Neural progenitor cell (in vitro differentiated cells): ENCODE measurements around the gene MOCOS. TPM values are rescaled to one million over a fixed set of nuclear protein-coding genes. Genes with fewer than 3 reads are reported as not detected.
A peak's percentile ranks its signal among the peaks of the same experiment; 100 is the strongest.

Experiments used
- DNase-seq: peaks from one replicate; pipeline ENCODE4 v3.0.0-alpha.2; 2016; ENCODE audit warnings: low spot score
- H2AFZ ChIP-seq: fragments of 200-600 bp; sonication (generic); replicated peaks from 2 replicates; pipeline ENCODE4 v1.6.1; 2016; ENCODE audit warnings: antibody characterized with exemption
- H3F3A ChIP-seq: fragments of 200-600 bp; sonication (generic); 2 replicates; pipeline ENCODE4 v1.6.1; 2016; ENCODE audit warnings: antibody characterized with exemption, low read depth
- H3K27ac ChIP-seq: fragments of 200-600 bp; sonication (generic); 2 replicates; pipeline ENCODE4 v1.5.1; 2016; ENCODE audit warnings: mild to moderate bottlenecking
- H3K27me3 ChIP-seq: fragments of 200-600 bp; sonication (generic); 2 replicates; pipeline ENCODE4 v1.6.1; 2016; ENCODE audit warnings: mild to moderate bottlenecking, moderate library complexity
- H3K36me3 ChIP-seq: fragments of 200-600 bp; sonication (generic); 2 replicates; pipeline ENCODE4 v1.5.1; 2016
- H3K4me1 ChIP-seq: fragments of 200-600 bp; sonication (generic); 2 replicates; pipeline ENCODE4 v1.6.1; 2016; ENCODE audit warnings: mixed run types
- H3K4me2 ChIP-seq: fragments of 200-600 bp; sonication (generic); 2 replicates; pipeline ENCODE4 v1.6.1; 2016
- H3K4me3 ChIP-seq: fragments of 200-600 bp; sonication (generic); 2 replicates; pipeline ENCODE4 v1.5.1; 2016
- H3K79me2 ChIP-seq: fragments of 200-600 bp; sonication (generic); 2 replicates; pipeline ENCODE4 v1.6.1; 2016; ENCODE audit warnings: low read depth
- H3K9ac ChIP-seq: fragments of 200-600 bp; sonication (generic); 2 replicates; pipeline ENCODE4 v1.6.1; 2016
- H3K9me3 ChIP-seq: fragments of 200-600 bp; sonication (generic); 2 replicates; pipeline ENCODE4 v1.5.1; 2016; ENCODE audit warnings: low read depth
- H4K20me1 ChIP-seq: fragments of 200-600 bp; sonication (generic); 2 replicates; pipeline ENCODE4 v1.6.1; 2016; ENCODE audit warnings: low read depth
- H3K27ac Mint-ChIP-seq: 3 replicates; pipeline ENCODE4 v1.8.0; 2021; ENCODE audit warnings: mixed read lengths
- H3K27me3 Mint-ChIP-seq: 2 replicates; pipeline ENCODE4 v1.8.0; 2022; ENCODE audit warnings: low read depth, mild to moderate bottlenecking, inconsistent platforms, moderate library complexity, mixed read lengths; ENCODE audit not compliant: insufficient read depth
- H3K36me3 Mint-ChIP-seq: 3 replicates; pipeline ENCODE4 v1.8.0; 2021; ENCODE audit warnings: mixed read lengths
- H3K4me1 Mint-ChIP-seq: 3 replicates; pipeline ENCODE4 v1.8.0; 2021; ENCODE audit warnings: mixed read lengths
- H3K4me3 Mint-ChIP-seq: 3 replicates; pipeline ENCODE4 v1.8.0; 2021; ENCODE audit warnings: mild to moderate bottlenecking, moderate library complexity, mixed read lengths
- H3K9me3 Mint-ChIP-seq: 3 replicates; pipeline ENCODE4 v1.8.0; 2020; ENCODE audit warnings: mixed read lengths
- EZH2 ChIP-seq: fragments of 200-600 bp; sonication (generic); IDR thresholded peaks from 2 replicates; pipeline ENCODE4 v1.6.1; 2017; ENCODE audit warnings: antibody characterized with exemption, mild to moderate bottlenecking, moderate library complexity
- EZH2phosphoT487 ChIP-seq: fragments of 200-600 bp; sonication (generic); IDR thresholded peaks from 2 replicates; pipeline ENCODE4 v1.6.1; 2017; ENCODE audit warnings: antibody characterized with exemption
- total RNA-seq: library from RNA; depleted of rRNA; stranded (reverse); fragments of >200 nt; gene quantifications from 2 replicates; pipeline ENCODE4 v1.2.3, GENCODE V29; 2015; ENCODE audit warnings: low replicate concordance
- TF ChIP-seq, protein P1 (sequence below): fragments of 200-600 bp; sonication (generic); IDR thresholded peaks from 2 replicates; pipeline ENCODE4 v1.5.1; 2017; ENCODE audit warnings: antibody characterized with exemption, mild to moderate bottlenecking

The MOCOS gene
- total RNA-seq, 1 donor from 2014 or later: 0.36 TPM

DNA sequence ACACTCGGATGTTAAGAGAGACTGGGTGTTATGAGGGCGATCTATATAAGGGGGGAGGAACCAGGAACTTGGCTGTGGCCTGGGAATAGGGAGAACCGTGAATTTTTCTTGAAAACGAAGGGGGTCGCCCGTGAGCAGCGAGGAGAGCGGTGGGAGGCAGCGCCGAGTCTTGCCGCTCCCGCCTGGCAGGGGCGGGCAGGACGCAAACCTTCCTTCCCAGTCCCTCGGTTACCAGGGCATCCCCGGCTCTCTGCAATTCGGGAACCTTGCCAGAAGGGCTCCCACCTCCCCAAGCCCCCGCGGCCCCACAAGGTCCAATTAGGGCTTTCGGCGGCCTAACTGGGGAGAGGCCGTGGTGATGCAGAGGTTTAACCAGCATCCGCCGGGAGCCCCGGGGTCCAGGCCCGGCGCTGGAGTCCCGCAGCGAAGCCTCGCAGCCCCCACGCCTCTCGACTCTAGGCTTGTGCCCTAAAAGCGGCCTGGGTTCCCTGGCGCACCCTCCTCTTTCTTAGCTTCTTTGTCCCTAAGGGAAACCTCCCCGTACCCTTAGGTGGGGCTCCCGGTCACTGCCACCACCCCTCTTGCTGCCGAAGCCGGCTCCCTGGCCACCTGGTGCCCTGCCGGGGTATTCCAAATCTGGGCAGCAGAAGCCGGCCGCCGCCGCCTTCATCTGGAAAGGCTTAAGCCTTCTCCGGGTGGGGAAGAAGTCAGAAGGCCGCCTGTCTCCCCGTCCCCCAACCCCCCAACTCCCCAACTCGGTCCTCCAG, 109.5 kb downstream of the MOCOS start:
- H3K4me2 ChIP-seq: peak overlapping the region; percentile 85
- H3K9ac ChIP-seq: peak overlapping the region; percentile 80
- Mint-ChIP-seq H3K27ac (no peak overlapping the region), H3K27me3 (peaks cover 2% of the 10 kb centered on the region), H3K36me3 (peaks cover 9% of the 10 kb centered on the region), H3K4me3 (no peak overlapping the region), H3K9me3 (peaks cover 2% of the 10 kb centered on the region), H3K4me1 (peaks cover 8% of the 10 kb centered on the region)
- no peaks in the 10 kb centered on the region for H3K9me3 ChIP-seq
- H2AFZ ChIP-seq: peak overlapping the region; percentile 88
- H3F3A ChIP-seq: peaks cover 4% of the 10 kb centered on the region
- no peaks in the 10 kb centered on the region for H3K36me3 ChIP-seq
- peaks cover 29% of the 10 kb centered on the region for H3K27me3 ChIP-seq
- TF ChIP-seq, protein P1, sequence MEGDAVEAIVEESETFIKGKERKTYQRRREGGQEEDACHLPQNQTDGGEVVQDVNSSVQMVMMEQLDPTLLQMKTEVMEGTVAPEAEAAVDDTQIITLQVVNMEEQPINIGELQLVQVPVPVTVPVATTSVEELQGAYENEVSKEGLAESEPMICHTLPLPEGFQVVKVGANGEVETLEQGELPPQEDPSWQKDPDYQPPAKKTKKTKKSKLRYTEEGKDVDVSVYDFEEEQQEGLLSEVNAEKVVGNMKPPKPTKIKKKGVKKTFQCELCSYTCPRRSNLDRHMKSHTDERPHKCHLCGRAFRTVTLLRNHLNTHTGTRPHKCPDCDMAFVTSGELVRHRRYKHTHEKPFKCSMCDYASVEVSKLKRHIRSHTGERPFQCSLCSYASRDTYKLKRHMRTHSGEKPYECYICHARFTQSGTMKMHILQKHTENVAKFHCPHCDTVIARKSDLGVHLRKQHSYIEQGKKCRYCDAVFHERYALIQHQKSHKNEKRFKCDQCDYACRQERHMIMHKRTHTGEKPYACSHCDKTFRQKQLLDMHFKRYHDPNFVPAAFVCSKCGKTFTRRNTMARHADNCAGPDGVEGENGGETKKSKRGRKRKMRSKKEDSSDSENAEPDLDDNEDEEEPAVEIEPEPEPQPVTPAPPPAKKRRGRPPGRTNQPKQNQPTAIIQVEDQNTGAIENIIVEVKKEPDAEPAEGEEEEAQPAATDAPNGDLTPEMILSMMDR: peak; percentile 62
- TF ChIP-seq EZH2: no peak
- peaks cover 32% of the 10 kb centered on the region for H4K20me1 ChIP-seq
- H3K27ac ChIP-seq: peak overlapping the region; percentile 90
- H3K4me1 ChIP-seq: peaks cover 19% of the 10 kb centered on the region
- peak; percentile 88 for DNase-seq
- peak overlapping the region; percentile 90 for H3K4me3 ChIP-seq
- H3K79me2 ChIP-seq: peaks cover 43% of the 10 kb centered on the region

DNA sequence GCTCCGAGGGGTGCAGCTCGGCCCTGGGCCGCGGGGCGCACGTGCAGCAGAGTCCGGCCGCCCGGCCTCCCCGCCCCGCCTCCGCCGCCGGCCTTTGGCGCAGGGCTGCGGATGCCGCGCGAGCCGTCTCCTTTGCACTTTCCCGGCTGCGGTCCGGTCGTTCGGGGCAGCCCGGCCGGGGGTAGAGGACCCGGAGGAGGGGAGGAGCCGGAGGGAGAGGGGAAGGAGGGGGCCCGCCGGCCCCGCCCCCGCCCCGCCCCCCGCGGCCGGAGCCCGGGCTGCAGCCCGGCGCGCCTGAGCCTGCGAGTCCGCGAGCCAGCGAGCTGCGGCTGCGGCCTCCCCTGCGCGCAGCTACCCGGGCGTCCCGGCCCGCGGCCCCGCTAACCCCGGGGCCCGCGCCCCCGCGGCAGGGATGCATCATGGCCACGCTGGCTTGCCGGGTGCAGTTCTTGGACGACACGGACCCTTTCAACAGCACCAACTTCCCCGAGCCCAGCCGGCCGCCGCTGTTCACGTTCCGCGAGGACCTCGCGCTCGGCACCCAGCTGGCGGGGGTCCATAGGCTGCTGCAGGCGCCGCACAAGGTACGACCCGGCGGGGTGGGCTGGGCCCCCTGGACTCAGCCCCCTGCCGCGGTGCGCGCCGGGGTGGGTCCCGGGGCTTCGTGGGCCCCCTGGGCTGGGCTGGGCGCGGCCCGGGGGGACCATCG, 110.3 kb downstream of the MOCOS start, which contains the start of gene FHOD3:
Gene FHOD3 (plus strand): TSS at position 297 of the 709 bp plus-strand sequence. CDS start 123 bp downstream, at position 420.
- Histone ChIP-seq H3K4me3 (peak within 1 kb of the TSS; percentile 90), H3K27me3 (peaks cover 29% of the 10 kb centered on the region), H3K4me2 (peak within 1 kb of the TSS; percentile 96), H3F3A (peaks cover 4% of the 10 kb centered on the region), H4K20me1 (peaks cover 40% of the 10 kb centered on the region), H3K4me1 (peaks cover 26% of the 10 kb centered on the region), H3K9ac (peak within 1 kb of the TSS; percentile 85), H3K9me3 (no peaks in the 10 kb centered on the region), H2AFZ (peak within 1 kb of the TSS; percentile 88), H3K79me2 (peaks cover 50% of the 10 kb centered on the region), H3K36me3 (no peaks in the 10 kb centered on the region), H3K27ac (peak within 1 kb of the TSS; percentile 90)
- peaks cover 2% of the 10 kb centered on the region for H3K9me3 Mint-ChIP-seq
- H3K27me3 Mint-ChIP-seq: peaks cover 2% of the 10 kb centered on the region
- H3K4me1 Mint-ChIP-seq: peaks cover 16% of the 10 kb centered on the region
- DNase-seq: peak; percentile 94
- peaks cover 9% of the 10 kb centered on the region for H3K36me3 Mint-ChIP-seq
- no peak within 1 kb of the TSS for H3K27ac Mint-ChIP-seq
- no peak for TF ChIP-seq EZH2
- no peak for TF ChIP-seq EZH2phosphoT487
- TF ChIP-seq, protein P1: no peak
- peak within 1 kb of the TSS; percentile 82 for H3K4me3 Mint-ChIP-seq

DNA sequence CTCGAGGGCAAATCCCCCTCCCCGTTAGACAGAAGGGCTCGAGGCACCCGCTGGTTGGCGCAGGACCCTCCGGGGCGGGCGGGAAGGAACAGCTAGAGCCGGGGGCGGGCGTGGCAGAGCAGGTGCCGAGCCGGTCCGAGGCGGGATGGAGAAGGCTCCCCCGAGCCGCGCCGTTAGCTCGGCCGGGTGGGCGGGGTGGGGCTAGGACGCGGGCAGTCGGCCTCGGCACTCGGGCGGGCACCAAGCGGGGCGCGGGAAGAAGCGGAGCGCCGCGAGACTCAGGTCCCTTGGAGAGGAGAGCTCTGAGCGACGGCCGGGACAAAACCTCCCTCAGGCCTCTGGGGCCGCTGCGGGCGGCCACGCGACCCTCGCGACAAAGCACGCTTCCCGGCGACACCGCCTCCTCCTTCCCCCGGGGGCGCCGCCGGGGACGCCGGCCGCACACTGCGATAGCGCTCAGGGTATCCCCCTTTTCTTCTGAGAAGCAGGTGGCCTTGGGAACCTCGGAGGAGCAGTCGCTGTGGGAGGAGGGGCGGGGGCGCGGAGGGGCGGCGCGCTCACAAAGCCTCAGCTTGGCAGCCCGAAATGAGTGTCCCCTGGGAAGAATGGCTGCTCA, 110.9 kb downstream of the MOCOS start:
- peaks cover 2% of the 10 kb centered on the region for H3K27me3 Mint-ChIP-seq
- Histone ChIP-seq H3K36me3 (no peaks in the 10 kb centered on the region), H3K27me3 (peaks cover 29% of the 10 kb centered on the region), H4K20me1 (peaks cover 46% of the 10 kb centered on the region), H3K4me2 (peak overlapping the region; percentile 96), H3K27ac (peak overlapping the region; percentile 64), H3K4me1 (peaks cover 33% of the 10 kb centered on the region), H3K9ac (peak overlapping the region; percentile 85), H3K79me2 (peaks cover 57% of the 10 kb centered on the region), H3K9me3 (no peaks in the 10 kb centered on the region), H3F3A (peaks cover 4% of the 10 kb centered on the region), H3K4me3 (peak overlapping the region; percentile 90), H2AFZ (peak overlapping the region; percentile 67)
- H3K9me3 Mint-ChIP-seq: peaks cover 2% of the 10 kb centered on the region
- DNase-seq: peak; percentile 85
- H3K36me3 Mint-ChIP-seq: peaks cover 9% of the 10 kb centered on the region
- H3K4me1 Mint-ChIP-seq: peaks cover 22% of the 10 kb centered on the region
- peak overlapping the region; percentile 82 for H3K4me3 Mint-ChIP-seq
- H3K27ac Mint-ChIP-seq: no peak overlapping the region
- TF ChIP-seq EZH2phosphoT487 (no peak), EZH2 (no peak)
- TF ChIP-seq, protein P1: no peak
